ENCODE data around the gene CACNG1.

The CACNG1 gene

DNA sequence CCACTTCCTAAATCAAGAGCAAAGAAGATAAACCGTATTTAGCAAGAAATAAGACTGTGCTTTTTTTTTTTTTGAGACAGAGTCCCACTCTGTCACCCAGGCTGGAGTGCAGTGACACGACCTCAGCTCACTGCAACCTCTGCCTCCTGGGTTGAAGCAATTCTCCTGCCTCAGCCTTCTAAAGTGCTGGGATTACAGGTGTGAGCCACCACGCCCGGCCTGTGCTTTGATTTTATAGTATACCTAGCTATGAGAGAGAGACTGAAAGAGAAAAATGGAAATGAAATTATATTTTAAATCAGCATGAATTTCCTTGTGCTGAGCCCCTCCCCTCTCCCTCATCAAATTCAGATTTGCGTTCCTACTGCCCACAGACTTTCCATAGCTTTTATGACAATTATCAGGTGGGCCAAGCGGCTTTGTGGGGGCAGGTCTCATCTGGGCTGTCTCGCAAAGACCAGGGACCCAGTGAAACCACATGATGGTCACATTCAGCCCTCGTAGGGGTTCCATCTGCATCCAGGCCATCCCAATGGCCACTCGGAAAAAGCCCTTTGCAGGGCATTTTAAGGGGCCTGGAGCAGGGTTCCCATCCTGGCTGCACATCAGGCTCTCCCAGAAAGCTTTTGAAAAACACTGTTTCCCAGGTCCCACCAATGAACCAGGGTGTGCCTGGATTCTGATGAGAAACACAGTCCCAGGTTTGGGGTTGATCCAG lies 8.5 kb downstream of the CACNG1 start:
- FAIRE-seq: no peak

- FAIRE-seq: no peak
These were observed 9.2 kb downstream of the CACNG1 start for GRCh38 chr17:67053438-67054000.

- no peak for FAIRE-seq
These were observed 9.7 kb downstream of the CACNG1 start for GRCh38 chr17:67054011-67054591.

DNA sequence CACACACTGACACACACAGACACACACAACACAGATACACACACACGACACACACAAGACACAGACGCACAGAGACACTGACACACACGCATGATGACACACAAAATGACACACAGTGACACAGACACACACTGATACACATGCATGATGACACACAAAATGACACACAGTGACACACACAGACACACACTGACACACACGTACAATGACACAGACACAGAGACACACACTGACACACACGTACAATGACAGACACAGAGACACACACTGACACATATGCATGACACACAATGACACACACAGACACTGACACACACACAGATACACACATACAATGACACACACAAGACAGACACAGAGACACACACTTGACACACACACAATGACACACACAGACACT lies 10.3 kb downstream of the CACNG1 start:
- FAIRE-seq: no peak

- FAIRE-seq: no peak
These were observed 10.7 kb downstream of the CACNG1 start for GRCh38 chr17:67055041-67055443.

- FAIRE-seq: no peak
These were observed 11.7 kb downstream of the CACNG1 start for GRCh38 chr17:67055811-67056745.

DNA sequence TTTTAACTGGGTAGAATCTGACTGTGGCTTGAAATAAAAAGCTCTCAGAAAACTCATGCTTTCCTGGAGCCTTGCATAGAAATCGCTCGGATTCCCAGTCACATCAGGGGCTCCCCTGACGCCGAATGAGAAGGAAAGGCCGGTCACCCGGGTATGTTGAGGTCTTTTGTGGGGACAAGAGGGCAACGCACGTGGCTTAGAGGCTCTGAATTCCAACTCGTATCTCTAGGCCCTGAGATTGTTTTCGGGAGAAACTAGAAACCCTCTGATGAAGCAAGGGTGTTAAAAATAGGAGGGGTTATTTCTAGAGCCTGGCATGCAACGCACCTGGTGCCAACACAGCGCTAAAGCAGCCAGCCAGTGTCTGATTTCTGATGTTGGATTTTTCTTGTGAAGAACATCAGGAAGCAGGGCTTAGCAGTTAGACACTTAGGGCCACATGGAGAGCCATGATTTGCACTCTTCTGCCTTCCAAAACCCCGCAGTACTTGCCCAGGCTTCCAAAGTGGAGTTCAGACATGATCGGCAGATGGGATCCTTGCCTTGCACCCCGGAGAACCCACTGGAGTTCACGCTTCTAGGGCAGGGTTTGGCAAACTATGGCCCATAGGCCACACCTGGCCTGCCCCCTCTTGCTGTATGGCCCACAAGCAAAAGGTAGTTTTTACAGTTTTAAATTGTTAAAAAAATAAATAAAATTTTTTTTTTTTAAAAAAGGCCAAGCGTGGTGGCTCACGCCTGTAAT lies 12.6 kb downstream of the CACNG1 start:
- FAIRE-seq: no peak

DNA sequence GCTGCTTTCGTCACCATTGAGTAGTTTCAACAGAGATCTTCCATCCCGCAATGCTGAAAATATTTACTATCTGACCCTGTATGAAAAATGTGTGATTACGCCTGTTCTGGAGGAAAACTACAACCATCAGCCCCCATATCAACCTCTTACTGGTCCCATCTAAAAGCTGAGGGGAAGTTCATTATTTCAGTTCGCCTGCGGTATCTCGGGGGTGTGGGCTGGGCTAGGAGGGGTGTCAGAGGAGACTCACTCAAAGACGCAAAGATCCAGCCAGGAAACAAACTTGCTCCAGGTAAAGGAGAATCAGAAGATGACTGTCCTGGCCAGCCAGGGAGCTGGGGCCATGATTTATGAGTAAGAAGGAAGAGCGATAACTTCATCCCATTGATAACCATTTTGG lies 13.7 kb downstream of the CACNG1 start:
- FAIRE-seq: no peak

DNA sequence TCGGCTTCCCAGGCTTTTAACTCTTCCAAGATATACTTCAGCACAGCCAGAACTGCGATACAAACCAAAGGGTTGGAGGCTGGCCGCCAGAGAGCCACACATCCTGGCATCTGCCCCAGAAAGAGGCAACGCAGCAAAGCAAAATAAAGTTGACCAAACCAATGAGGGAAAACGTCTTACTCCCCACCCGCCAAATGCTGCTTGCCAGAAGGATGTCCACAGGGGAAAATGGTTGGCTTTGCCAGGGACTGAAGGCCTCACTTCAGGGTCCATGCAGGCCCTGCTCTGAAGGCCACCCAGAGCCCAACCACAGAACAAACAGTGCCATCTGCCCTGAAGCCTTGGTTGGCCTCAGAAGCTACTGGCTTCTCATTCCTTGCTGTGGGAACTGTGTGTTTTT lies 15.0 kb downstream of the CACNG1 start:
- FAIRE-seq: no peak

GRCh38 chr17:67063141-67063540 lies 18.8 kb downstream of the CACNG1 start:
- FAIRE-seq: no peak

DNA sequence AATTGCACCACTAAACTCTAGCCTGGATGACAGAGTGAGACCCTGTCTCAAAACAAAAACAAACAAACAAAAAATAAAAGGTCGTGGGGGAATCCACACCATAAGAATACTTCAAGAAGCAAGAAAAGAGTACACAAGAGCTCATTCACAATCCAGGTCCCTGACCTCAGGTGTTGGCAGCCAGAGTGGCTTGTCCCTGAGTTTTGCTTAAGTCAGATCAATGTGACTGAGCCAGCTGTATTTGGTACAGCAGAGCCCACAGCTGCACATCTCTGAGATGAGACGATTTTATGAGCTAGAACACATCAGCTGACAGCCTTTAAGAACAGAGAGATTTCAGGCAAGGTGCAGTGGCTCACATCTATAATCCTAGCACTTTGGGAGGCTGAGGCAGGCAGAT lies 22.4 kb downstream of the CACNG1 start:
- no peak for FAIRE-seq

DNA sequence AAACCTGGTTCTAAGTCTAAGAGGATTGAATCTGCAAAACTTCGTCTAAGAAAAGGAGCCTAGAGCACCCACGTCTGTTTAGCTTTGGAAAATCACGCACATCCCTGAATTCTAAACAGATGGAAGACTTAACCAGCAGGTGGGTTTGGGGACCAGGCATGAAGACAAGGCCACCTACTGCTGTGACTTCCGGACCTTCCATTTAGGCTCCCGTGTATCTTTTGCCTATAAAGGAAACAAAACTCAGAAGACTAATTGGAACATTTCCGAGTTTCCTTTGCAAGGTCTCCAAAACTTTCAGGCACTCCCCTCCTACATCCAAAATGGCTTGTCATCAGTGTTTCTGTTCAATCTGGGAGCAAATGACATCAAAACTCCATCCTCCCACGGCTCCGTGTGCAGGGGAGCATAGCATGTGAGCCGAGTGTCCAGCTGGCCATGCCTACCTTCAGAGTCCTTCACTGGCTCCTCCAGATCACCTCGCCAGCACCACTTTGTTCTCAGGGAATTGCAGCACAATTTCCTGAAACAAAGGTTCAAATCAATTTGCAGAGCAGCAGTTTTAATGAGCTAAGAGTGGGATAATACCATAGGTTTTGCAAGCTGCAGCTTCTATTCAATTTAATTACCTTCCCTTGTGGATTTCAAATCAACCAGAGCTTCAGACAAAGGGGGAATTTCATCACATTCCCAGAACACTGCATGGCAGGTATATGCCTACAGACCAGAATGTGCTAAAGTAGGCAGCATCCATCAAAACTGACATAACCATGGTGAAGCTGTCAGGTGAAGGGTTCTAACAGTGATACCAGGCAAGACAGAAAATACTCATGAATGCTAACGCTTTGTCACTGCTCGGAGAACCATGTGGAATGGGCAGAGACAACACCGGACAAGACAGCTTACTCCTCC lies 23.5 kb downstream of the CACNG1 start:
- no peak for FAIRE-seq

DNA sequence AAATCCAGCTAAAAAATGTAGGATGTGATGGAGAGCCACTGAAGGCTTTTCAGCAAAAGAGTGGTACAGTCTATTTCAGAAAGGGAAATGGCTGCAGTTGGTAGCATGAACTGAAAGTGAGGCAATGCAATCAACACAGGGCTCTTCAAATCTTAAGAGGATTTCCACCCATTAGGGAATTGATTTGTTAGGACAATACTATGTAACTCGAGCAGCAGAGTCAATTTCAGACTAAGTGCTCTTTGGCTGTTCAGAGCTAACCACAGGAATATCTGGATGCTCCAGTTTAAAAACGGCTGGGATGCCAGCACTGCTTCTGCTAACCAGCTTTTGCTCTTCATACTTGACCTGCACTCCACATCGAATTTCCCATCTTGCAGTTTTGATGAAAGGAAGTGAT lies 24.6 kb downstream of the CACNG1 start:
- no peak for FAIRE-seq

GRCh38 chr17:67069603-67070136 lies 25.3 kb downstream of the CACNG1 start:
- FAIRE-seq: no peak

- no peak for FAIRE-seq
These were observed 27.2 kb downstream of the CACNG1 start for GRCh38 chr17:67071595-67071994.

DNA sequence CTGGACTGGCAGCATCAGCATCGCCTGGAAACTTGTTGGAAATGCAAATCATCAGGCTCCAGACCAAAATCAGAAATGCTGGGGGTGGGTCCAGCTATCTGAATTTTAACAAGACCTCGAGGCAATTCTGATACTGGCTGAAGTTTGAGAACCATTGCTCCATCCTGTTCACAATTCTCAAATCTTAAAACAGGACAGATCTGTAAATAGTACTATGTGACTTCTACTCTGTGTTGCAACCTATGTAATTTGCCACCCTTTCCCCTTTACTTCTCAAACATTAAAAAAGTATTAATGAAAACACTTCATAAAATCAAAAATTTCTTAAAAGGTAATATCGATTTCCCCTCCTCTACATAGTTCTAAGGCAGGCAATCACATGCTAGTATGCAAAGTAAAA lies 28.5 kb downstream of the CACNG1 start:
- no peak for FAIRE-seq

GRCh38 chr17:67074781-67075180 lies 30.4 kb downstream of the CACNG1 start:
- no peak for FAIRE-seq

DNA sequence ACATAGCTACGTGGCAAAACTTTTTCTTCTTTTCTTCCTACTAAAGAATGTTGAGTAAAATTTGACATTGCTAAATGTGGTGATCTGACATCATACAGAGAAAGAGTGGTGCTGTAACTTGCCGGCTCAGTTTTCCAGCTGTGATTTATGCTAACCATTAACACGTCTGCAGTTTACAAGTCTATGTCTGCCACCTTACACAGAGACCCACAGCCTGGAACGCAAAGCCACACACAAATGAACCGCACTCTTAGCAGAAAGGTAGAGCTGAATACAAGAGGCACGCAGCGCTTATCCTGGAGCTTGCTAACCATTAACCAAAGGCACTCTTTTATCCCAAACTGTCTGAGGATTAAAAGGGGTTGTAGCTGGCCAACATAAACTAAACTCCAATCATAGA lies 31.9 kb downstream of the CACNG1 start:
- no peak for FAIRE-seq

DNA sequence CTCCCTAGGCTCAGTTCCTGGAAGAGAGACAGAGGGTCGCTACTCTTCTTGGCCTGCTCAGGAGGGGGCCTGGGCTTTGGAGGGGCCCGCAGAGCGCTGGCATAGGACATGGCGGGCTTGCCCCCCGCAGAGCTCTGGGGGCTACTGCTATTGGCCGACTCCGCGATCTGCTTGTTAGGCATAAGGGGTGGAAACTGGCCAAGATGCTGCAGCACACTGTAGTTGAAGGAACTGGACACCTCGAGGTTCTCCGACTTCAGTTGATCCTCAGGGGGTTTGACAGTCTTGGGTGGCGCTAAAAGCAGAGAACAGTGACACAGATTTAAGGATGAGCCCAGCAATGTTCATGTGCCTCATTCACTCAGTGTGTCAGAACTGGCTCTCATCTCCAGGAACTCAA lies 33.9 kb downstream of the CACNG1 start:
- no peak for FAIRE-seq

- no peak for FAIRE-seq
These were observed 35.1 kb downstream of the CACNG1 start for GRCh38 chr17:67079491-67079890.

DNA sequence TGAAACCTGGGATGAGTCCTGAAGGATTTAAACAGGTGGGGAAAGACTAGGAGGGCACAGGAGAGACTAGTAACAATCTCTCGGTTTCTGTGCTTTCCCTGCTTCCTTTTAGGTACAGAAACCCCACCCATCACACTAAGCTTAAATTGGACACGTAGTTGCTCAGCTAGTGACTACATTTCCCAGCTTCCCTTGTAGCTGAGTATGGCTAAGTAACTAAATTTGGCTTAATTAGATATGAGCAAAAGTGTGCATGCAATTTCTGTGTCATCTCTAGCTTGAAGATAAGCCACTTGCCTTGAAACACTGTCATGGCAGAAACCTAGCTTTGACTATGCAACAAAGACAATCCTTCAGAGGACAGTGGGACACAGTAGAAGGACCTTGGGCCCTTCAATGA lies 36.5 kb downstream of the CACNG1 start:
- FAIRE-seq: no peak

All from G401.6 (cell line).